K562 (cell line): ENCODE data around the gene SIGLEC1. TPM values are rescaled to one million over a fixed set of nuclear protein-coding genes. Genes with fewer than 3 reads are reported as not detected.

Source experiments
- ATAC-seq: fragments of 200-7000 bp; cut with Tn5 transposase; 3 replicates; pipeline ENCODE4 v1.9.1; 2020; ENCODE audit warnings: moderate library complexity
- BruUV-seq: library from RNA; stranded (reverse); fragments of 400-500 nt; replicated peaks from 2 replicates; lab custom pipeline; 2021; lab: Mats Ljungman, UMichigan
- CTCF ChIA-PET: fragments of 300-600 bp; formaldehyde crosslinking; extraction: SDS; loops from one replicate; lab custom pipeline; 2021; ENCODE audit warnings: low intra/inter-chr PET ratio; lab: Yijun Ruan, JAX
- POLR2A ChIA-PET: fragments of 300-600, 350-650 bp; sonication (Branson Sonifier 250); formaldehyde crosslinking; extraction: SDS; loops from one replicate; lab custom pipeline; 2021; ENCODE audit warnings: antibody characterized with exemption, inconsistent platforms; lab: Yijun Ruan, JAX
- DNase-seq, 4 experiments: peaks; one replicate each; pipeline versions ENCODE4 v3.0.0 to v3.0.0-alpha.2; 2011 to 2018; ENCODE audit warnings: low spot score in 3 of 4, mixed read lengths in 3 of 4; ENCODE audit errors: extremely low read depth in 1 of 4
- FAIRE-seq: peaks from 2 replicates; lab custom pipeline; 2011; peaks lifted over from hg19 to GRCh38; lab: Jason Lieb, UNC
- H2AFZ ChIP-seq: 2 replicates; pipeline ENCODE4 v1.6.0; 2011; ENCODE audit warnings: low read depth, low read length, control low read depth, inconsistent platforms
- H3K27ac ChIP-seq: fragments of 200-600 bp; 3 replicates; pipeline ENCODE4 v1.8.0; 2011; ENCODE audit warnings: low read depth, mild to moderate bottlenecking, control low read depth, inconsistent platforms, low read length, moderate library complexity, mixed read lengths; ENCODE audit errors: extremely low read depth
- H3K27me3 ChIP-seq, 2 experiments: fragments of 300-600 bp in 1 of 2; 2 replicates in 1 of 2; 3 replicates in 1 of 2; pipeline versions ENCODE4 v1.6.0 to v1.8.0; 2011; ENCODE audit warnings: inconsistent platforms in 2 of 2, low read length in 2 of 2, mild to moderate bottlenecking in 1 of 2, mixed read lengths in 1 of 2, moderate library complexity in 1 of 2; ENCODE audit not compliant: control insufficient read depth in 2 of 2, insufficient read depth in 2 of 2
- H3K36me3 ChIP-seq: fragments of 300-600 bp; 3 replicates; pipeline ENCODE4 v1.8.0; 2011; ENCODE audit warnings: mild to moderate bottlenecking, low read length, inconsistent platforms; ENCODE audit not compliant: control insufficient read depth, insufficient read depth
- H3K4me1 ChIP-seq, 2 experiments: fragments of 200-600 bp in 1 of 2; replicated peaks in 1 of 2; 2 replicates in 1 of 2; 3 replicates in 1 of 2; pipeline versions ENCODE4 v1.5.1 to v1.8.0; 2011; ENCODE audit warnings: inconsistent platforms in 2 of 2, low read length in 2 of 2, mild to moderate bottlenecking in 1 of 2, mixed read lengths in 1 of 2, moderate library complexity in 1 of 2; ENCODE audit not compliant: control insufficient read depth in 2 of 2, insufficient read depth in 2 of 2
- H3K4me2 ChIP-seq: 2 replicates; pipeline ENCODE4 v1.6.1; 2011; ENCODE audit warnings: low read length, control low read depth, inconsistent platforms, mixed read lengths; ENCODE audit not compliant: insufficient read depth
- H3K4me3 ChIP-seq: fragments of 200-600 bp; sonication (generic), shearing (Covaris generic); 2 replicates; pipeline ENCODE4 v1.5.1; 2016; ENCODE audit warnings: control low read depth, inconsistent platforms
- H3K79me2 ChIP-seq: fragments of 200-600 bp; 3 replicates; pipeline ENCODE4 v1.8.0; 2011; ENCODE audit warnings: low read length, inconsistent platforms; ENCODE audit not compliant: control insufficient read depth, insufficient read depth
- H3K9ac ChIP-seq, 2 experiments: 2 replicates each; pipeline versions ENCODE4 v1.6.0 to v1.6.1; 2011; ENCODE audit warnings: low read depth in 2 of 2, low read length in 2 of 2, control low read depth in 1 of 2, inconsistent platforms in 1 of 2, mild to moderate bottlenecking in 1 of 2, mixed read lengths in 1 of 2; ENCODE audit not compliant: insufficient read depth in 1 of 2
- H3K9me1 ChIP-seq: one replicate; pipeline ENCODE4 v1.6.0; 2011; ENCODE audit warnings: inconsistent platforms, mild to moderate bottlenecking, low read length, moderate library complexity; ENCODE audit not compliant: control insufficient read depth, insufficient read depth
- H3K9me3 ChIP-seq: replicated peaks from 2 replicates; pipeline ENCODE4 v1.5.1; 2011; ENCODE audit warnings: low read depth, low read length, inconsistent platforms; ENCODE audit not compliant: control insufficient read depth, insufficient read depth
- H4K20me1 ChIP-seq: replicated peaks from 2 replicates; pipeline ENCODE4 v1.6.1; 2011; ENCODE audit warnings: low read length, inconsistent platforms, mixed read lengths; ENCODE audit not compliant: control insufficient read depth, insufficient read depth
- CC2D1A ChIP-seq: fragments of 450-650 bp; IDR thresholded peaks from 2 replicates; pipeline ENCODE4 v1.6.1; 2017; ENCODE audit warnings: mild to moderate bottlenecking
- E4F1 ChIP-seq: fragments of 250-450 bp; sonication (Bioruptor Pico); IDR thresholded peaks from 2 replicates; pipeline ENCODE4 v1.5.0; 2021; ENCODE audit warnings: mild to moderate bottlenecking, borderline replicate concordance
- GTF2A2 ChIP-seq: IDR thresholded peaks from 2 replicates; pipeline ENCODE4 v1.6.1; 2016; ENCODE audit warnings: mild to moderate bottlenecking, missing genetic modification characterization, missing compliant biosample characterization
- HDAC6 ChIP-seq: IDR thresholded peaks from 2 replicates; pipeline ENCODE4 v1.6.1; 2012; ENCODE audit warnings: low read depth, mild to moderate bottlenecking, control low read depth, inconsistent platforms, low read length, moderate library complexity
- HNRNPH1 ChIP-seq: fragments of 200-400 bp; formaldehyde crosslinking; optimal IDR thresholded peaks from 2 replicates; pipeline ENCODE3; 2017; ENCODE audit warnings: low read depth, mild to moderate bottlenecking, low read length, moderate library complexity
- KHSRP ChIP-seq: fragments of 450-650 bp; IDR thresholded peaks from 2 replicates; pipeline ENCODE4 v1.6.1; 2017
- MBD2 ChIP-seq: sonication (generic); IDR thresholded peaks from 2 replicates; pipeline ENCODE4 v1.6.1; 2016; ENCODE audit warnings: low read depth, borderline replicate concordance
- MCM2 ChIP-seq: fragments of 450-650 bp; IDR thresholded peaks from 2 replicates; pipeline ENCODE4 v1.6.1; 2017; ENCODE audit warnings: low read depth, mild to moderate bottlenecking
- MTA1 ChIP-seq: fragments of 450-650 bp; IDR thresholded peaks from 2 replicates; pipeline ENCODE4 v1.6.1; 2017; ENCODE audit warnings: borderline replicate concordance
- POLR2AphosphoS2 ChIP-seq: IDR thresholded peaks from 2 replicates; pipeline ENCODE4 v1.6.1; 2012; ENCODE audit warnings: low read length, improper control_type of control experiment
- RBFOX2 ChIP-seq: fragments of 200-400 bp; formaldehyde crosslinking; IDR thresholded peaks from 2 replicates; pipeline ENCODE4 v1.6.1; 2017; ENCODE audit warnings: low read depth, mild to moderate bottlenecking, low read length, moderate library complexity
- RBM17 ChIP-seq: fragments of 200-400 bp; formaldehyde crosslinking; IDR thresholded peaks from 2 replicates; pipeline ENCODE4 v1.6.1; 2017; ENCODE audit warnings: low read depth, mild to moderate bottlenecking, low read length, borderline replicate concordance
- RHOXF2B ChIP-seq: fragments of 250-450 bp; sonication (Bioruptor Pico); conservative IDR thresholded peaks from 2 replicates; pipeline ENCODE4 v1.5.1; 2021
- SIN3B ChIP-seq: fragments of 450-650 bp; IDR thresholded peaks from 2 replicates; pipeline ENCODE4 v1.6.1; 2017; ENCODE audit warnings: low read depth, mild to moderate bottlenecking, moderate library complexity
- TRIM24 ChIP-seq, 2 experiments: fragments of 450-650 bp; IDR thresholded peaks; 2 replicates each; pipeline ENCODE4 v1.6.1; 2016
- ZBTB26 ChIP-seq: fragments of 450-650 bp; formaldehyde crosslinking; IDR thresholded peaks from 2 replicates; pipeline ENCODE4 v1.4.0; 2022; ENCODE audit warnings: missing genetic modification characterization
- ZC3H11A ChIP-seq: IDR thresholded peaks from 2 replicates; pipeline ENCODE4 v1.6.1; 2012; ENCODE audit warnings: low read depth, low read length, improper control_type of control experiment
- ZC3H4 ChIP-seq: sonication (generic); formaldehyde crosslinking; IDR thresholded peaks from 2 replicates; pipeline ENCODE4 v1.9.0; 2021; ENCODE audit warnings: missing genetic modification reagents, borderline replicate concordance
- ZFX ChIP-seq: sonication (generic); formaldehyde crosslinking; IDR thresholded peaks from 2 replicates; pipeline ENCODE4 v1.8.0; 2022; ENCODE audit warnings: mild to moderate bottlenecking, missing genetic modification reagents, moderate library complexity
- ZNF347 ChIP-seq: fragments of 450-650 bp; formaldehyde crosslinking; IDR thresholded peaks from 2 replicates; pipeline ENCODE4 v1.4.0; 2020; ENCODE audit warnings: low read depth, mild to moderate bottlenecking, moderate library complexity
- WGBS: fragments of 100-300 bp; shearing (Covaris generic); methylation state at CpG from one replicate; pipeline ENCODE4 v1.1.6; 2016; ENCODE audit warnings: low coverage, mixed read lengths; ENCODE audit not compliant: insufficient coverage; ENCODE audit errors: missing lambda C conversion rate; 5-methylcytosine and 5-hydroxymethylcytosine counted together
- in situ Hi-C: fragments of 300-500 bp; cut with MboI; formaldehyde crosslinking; loops from 4 replicates; pipeline ENCODE4 v1.15.0; 2018; ENCODE audit warnings: inconsistent platforms, mixed read lengths
- intact Hi-C: fragments of 100-400 bp; cut with micrococcal nuclease; formaldehyde crosslinking; loops from 2 replicates; pipeline ENCODE4 v1.14.2; 2022
- polyA plus RNA-seq, 8 experiments: library from polyadenylated mRNA; depleted of rRNA in 4 of 8; stranded (reverse) in 5 of 8; unstranded in 3 of 8; fragments of >200 nt; fragmentation: Nextera tagmentation in 2 of 8; fragmentation: Illumina TruSeq in 1 of 8; extraction: Ambion mirVana in 2 of 8; extraction: Trizol in 1 of 8; gene quantifications; 2 replicates each; pipeline versions ENCODE4 v1.2.1 to v1.2.3, GENCODE V29; 2011 to 2014; ENCODE audit warnings: inconsistent platforms in 1 of 8, missing spikeins in 1 of 8
- total RNA-seq, 7 experiments: library from RNA; depleted of rRNA in 6 of 7; stranded (reverse); fragments of >200 nt in 6 of 7; fragmentation: Illumina TruSeq in 2 of 7; extraction: Trizol in 2 of 7; gene quantifications; 2 replicates each; pipeline versions ENCODE4 v1.2.1 to v1.2.3, GENCODE V29; 2011 to 2021; ENCODE audit warnings: low replicate concordance in 1 of 7

SIGLEC1 gene
- total and polyA plus RNA-seq, 9 of the 15 experiments (the other 6 are each of a cell fraction or from before 2014, with no cell fraction given) = 0.05 to 0.07 TPM; not detected in 7

- TF ChIP-seq RHOXF2B (CRISPR knock-in tag) (no peak), RBM17 (no peak), ZBTB26 (CRISPR knock-in tag) (no peak), POLR2AphosphoS2 (no peak), E4F1 (CRISPR knock-in tag) (no peak), HNRNPH1 (no peak), MTA1 (no peak), CC2D1A (no peak), MCM2 (no peak), GTF2A2 (tag) (no peak), ZFX (no peak), KHSRP (no peak), SIN3B (no peak), ZC3H4 (CRISPR knock-in tag) (no peak), MBD2 (no peak), TRIM24 (IDR thresholded peaks at IDR 0.05) (no peak), RBFOX2 (no peak), HDAC6 (no peak), ZNF347 (CRISPR knock-in tag) (no peak), ZC3H11A (no peak)
- CTCF ChIA-PET = no interaction called here
- Histone ChIP-seq H3K27ac (no peak overlapping the region), H4K20me1 (no peaks in the 10 kb centered on the region), H3K4me3 (no peak overlapping the region), H2AFZ (no peak overlapping the region), H3K4me1 (peaks cover 0 to 44% of the 10 kb centered on the region in 2 experiments; a peak in 2 of 5 replicates), H3K4me2 (no peak overlapping the region), H3K9me1 (no peaks in the 10 kb centered on the region), H3K9me3 (no peaks in the 10 kb centered on the region), H3K79me2 (no peaks in the 10 kb centered on the region), H3K27me3 (peaks cover 0 to 25% of the 10 kb centered on the region in 2 experiments; a peak in 2 of 5 replicates), H3K9ac (peak overlapping the region in 1 of 2 experiments; percentile 35; a peak in 1 of 4 replicates), H3K36me3 (no peaks in the 10 kb centered on the region)
- ATAC-seq = no peak
- POLR2A ChIA-PET = interaction anchor here (0.6 kb wide), 1 partner anchor 12 kb away, joined by 3 read pairs; no protein-coding TSS in a partner anchor
- in situ Hi-C loops (no loop called here), intact Hi-C loops (loop anchor here (10.0 kb wide), 1 partner anchor 107 kb away; the partner anchor contains the start of genes CENPB and SPEF1)
- FAIRE-seq = no peak
- 19% methylated on average over 5 of the region's 8 CpGs for WGBS
- no peak for DNase-seq
- no TSS peak for BruUV-seq
Observed at GRCh38 chr20:3677733-3678132, 34.7 kb downstream of the SIGLEC1 start.
